Bronchial epithelial cell (primary cell): ENCODE measurements around the gene PPP6C. TPM values are rescaled to one million over a fixed set of nuclear protein-coding genes. Genes with fewer than 3 reads are reported as not detected.
"Not testable (repeated sequence)": the region's sequence is repeated elsewhere in the genome, so short reads cannot be mapped to it uniquely, and the experiment has no call there.

Source experiments
- DNase-seq: peaks from one replicate; pipeline ENCODE4 v3.0.0-alpha.2; 2010; ENCODE audit warnings: low read depth
- FAIRE-seq: peaks from 2 replicates; lab custom pipeline; 2011; peaks lifted over from hg19 to GRCh38; lab: Jason Lieb, UNC
- H3K27me3 ChIP-seq: 2 replicates; pipeline ENCODE4 v1.5.1; 2011; ENCODE audit warnings: low read length; ENCODE audit not compliant: control insufficient read depth, insufficient read depth
- H3K36me3 ChIP-seq: 2 replicates; pipeline ENCODE4 v1.5.1; 2011; ENCODE audit warnings: low read length; ENCODE audit not compliant: control insufficient read depth, insufficient read depth
- H3K4me3 ChIP-seq: 2 replicates; pipeline ENCODE4 v1.5.1; 2011; ENCODE audit warnings: mild to moderate bottlenecking, low read depth, low read length, control low read depth
- total RNA-seq: library from RNA; depleted of rRNA; stranded (reverse); fragments of >200 nt; gene quantifications from 2 replicates; pipeline ENCODE4 v1.2.1, GENCODE V29; 2014
- TF ChIP-seq, protein P1 (sequence below): IDR thresholded peaks from 2 replicates; pipeline ENCODE4 v1.5.1; 2011; ENCODE audit warnings: mild to moderate bottlenecking, moderate library complexity, low read length, control low read depth, inconsistent platforms; ENCODE audit not compliant: insufficient read depth, severe bottlenecking

The PPP6C gene
- total RNA-seq, 1 donor from 2014 or later = 10.5 TPM

DNA sequence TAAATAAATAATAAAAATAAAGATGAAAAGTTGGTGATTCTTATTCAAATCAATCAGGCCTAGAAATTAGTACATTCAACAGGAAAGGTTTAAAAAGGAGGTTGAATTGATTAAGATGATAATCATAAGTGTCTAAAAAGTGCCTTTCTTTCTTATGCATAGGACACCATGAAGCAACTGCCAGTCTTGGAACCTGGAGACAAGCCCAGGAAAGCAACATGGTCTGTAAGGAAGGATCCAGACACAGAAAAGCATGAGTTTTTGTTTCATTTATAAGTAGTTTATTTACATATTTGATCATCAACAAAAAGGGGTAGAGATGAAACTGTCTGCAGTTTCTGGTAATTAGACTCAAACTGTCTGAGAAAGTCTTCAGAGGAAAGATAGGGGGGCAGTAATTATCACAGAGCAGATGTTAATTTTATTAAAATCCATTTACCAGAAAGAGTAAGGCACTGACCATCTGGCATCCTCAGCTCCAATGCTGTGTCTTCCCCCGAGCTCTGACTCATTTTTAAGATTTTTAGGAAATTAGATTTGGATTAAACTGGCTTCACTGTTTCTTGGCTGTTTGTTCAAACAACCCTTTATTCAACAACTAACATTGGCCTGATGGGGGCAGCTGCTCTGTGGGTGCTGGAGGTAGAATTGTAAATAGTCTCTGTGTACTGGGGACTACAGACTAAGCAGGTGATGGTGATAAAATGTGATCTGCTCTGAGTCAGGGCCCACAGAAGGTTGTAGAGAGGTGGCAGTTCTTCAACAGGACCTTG, 13.4 kb upstream of the PPP6C start:
- Histone ChIP-seq H3K36me3 (peaks cover 5% of the 10 kb centered on the region), H3K4me3 (no peak overlapping the region), H3K27me3 (no peaks in the 10 kb centered on the region)
- FAIRE-seq (no peak), DNase-seq (no peak)
- TF ChIP-seq, protein P1, sequence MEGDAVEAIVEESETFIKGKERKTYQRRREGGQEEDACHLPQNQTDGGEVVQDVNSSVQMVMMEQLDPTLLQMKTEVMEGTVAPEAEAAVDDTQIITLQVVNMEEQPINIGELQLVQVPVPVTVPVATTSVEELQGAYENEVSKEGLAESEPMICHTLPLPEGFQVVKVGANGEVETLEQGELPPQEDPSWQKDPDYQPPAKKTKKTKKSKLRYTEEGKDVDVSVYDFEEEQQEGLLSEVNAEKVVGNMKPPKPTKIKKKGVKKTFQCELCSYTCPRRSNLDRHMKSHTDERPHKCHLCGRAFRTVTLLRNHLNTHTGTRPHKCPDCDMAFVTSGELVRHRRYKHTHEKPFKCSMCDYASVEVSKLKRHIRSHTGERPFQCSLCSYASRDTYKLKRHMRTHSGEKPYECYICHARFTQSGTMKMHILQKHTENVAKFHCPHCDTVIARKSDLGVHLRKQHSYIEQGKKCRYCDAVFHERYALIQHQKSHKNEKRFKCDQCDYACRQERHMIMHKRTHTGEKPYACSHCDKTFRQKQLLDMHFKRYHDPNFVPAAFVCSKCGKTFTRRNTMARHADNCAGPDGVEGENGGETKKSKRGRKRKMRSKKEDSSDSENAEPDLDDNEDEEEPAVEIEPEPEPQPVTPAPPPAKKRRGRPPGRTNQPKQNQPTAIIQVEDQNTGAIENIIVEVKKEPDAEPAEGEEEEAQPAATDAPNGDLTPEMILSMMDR = no peak

DNA sequence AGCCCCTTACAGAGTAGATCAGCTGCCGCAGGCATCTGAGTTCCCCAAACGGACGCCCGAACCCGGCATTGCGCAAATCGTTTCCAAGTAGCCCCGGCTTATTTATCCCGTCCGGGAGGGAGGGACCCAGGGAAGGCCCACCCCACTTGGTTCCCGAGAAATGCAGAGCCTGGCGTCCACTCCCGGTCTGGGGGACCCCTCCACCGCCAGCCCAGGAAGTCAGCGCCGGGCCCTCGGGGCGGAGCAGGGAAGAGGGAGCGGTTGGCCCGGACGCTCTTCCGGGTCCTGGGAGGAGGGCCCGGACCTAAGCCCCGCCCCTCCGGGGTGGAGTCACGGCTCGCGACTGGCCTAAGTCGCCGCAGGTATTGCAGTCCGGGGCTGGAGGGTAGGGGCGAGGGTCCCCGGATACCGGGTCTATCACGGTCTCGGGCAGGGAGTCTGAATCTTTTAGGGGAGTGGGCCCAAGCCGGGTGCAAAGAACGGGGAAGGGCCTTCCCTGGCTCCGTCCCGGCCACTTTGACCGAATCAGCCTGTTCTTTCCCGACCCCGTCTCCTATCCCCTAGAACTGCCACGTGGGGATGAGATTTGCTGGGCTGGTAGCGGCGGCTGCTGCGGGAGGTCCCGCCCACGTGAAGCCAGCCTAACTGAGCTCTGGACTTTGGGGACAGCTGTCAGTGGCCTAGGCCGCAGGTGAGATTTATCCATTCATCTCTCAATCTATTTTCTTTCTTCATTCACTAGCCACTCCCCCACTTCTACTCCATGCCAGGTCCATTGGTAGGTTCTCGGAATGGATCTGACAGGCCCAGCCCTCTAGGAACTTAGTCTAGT, 10.8 kb upstream of the PPP6C start, which contains the start of gene RABEPK:
Gene RABEPK (plus strand): TSS at position 327 of the 832 bp plus-strand sequence. CDS start 2,472 bp downstream, outside the sequence.
- TF ChIP-seq, protein P1 = no peak
- Histone ChIP-seq H3K36me3 (peaks cover 1% of the 10 kb centered on the region), H3K27me3 (no peaks in the 10 kb centered on the region), H3K4me3 (peak within 1 kb of the TSS; percentile 90)
- no peak for FAIRE-seq
- peak; percentile 84 for DNase-seq

DNA sequence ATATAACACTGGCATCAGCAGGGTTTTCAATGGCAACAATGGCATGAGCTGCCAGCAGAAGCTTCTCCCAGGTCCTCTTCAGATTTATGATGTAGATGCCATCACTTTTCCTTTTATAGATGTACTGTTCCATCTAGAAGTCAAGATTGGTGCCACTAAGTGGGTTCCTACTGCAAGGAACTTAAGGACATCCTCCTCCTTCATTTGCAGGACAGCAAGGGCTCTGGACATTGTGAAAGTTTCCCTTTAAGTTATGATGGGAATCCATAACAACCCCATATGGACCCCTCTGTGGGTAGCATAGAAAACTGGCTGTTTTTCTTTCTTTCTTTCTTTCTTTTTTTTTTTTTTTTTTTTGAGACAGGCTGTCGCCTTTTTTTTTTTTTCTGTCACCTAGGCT, 6.0 kb upstream of the PPP6C start:
- not testable (repeated sequence) for H3K36me3 ChIP-seq, FAIRE-seq, DNase-seq, H3K4me3 ChIP-seq, H3K27me3 ChIP-seq

DNA sequence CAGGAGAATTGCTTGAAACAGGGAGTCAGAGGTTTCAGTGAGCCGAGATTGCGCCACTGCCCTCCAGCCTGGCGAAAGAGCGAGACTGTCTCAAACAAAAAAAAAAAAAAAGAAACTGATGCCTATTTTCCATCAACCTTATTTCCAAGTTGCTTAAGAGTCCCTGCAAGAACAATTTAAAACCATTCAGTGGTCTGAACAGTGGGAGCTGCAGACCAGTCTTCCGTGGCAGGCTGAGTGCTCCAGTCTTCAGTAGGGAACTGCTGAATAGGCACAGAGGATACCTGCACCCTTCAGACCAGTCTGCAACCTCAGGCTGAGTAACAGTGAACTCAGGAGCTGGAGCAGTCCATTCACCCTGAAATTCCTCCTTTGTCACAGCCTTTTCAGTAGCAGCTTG, 4.9 kb upstream of the PPP6C start:
- H3K36me3 ChIP-seq, H3K27me3 ChIP-seq, DNase-seq, H3K4me3 ChIP-seq, FAIRE-seq: not testable (repeated sequence)

DNA sequence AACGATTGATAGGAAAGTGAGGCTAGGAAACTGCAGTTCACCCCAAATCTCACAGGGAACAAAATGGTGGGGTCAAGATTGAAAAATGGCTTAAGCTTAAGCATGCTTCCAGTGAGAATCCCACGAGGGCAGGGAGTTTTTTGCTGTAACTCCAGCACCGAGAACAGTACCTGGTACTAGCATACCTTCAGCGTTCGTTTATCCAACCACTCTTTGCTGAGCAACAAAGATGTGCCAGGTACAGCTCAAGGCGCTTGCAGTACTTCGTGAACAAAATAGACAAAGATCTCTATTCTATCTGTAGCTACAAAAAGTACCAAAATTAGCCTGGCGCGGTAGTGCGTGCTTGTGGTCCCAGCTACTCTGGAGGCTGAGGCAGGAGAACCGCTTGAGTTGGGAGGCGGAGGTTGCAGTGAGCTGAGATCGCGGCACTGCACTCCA, 778 bp upstream of the PPP6C start:
- no peak for DNase-seq
- Histone ChIP-seq H3K27me3 (no peaks in the 10 kb centered on the region), H3K4me3 (peak overlapping the region; percentile 99), H3K36me3 (no peaks in the 10 kb centered on the region)
- no peak for FAIRE-seq
- TF ChIP-seq, protein P1 = no peak

DNA sequence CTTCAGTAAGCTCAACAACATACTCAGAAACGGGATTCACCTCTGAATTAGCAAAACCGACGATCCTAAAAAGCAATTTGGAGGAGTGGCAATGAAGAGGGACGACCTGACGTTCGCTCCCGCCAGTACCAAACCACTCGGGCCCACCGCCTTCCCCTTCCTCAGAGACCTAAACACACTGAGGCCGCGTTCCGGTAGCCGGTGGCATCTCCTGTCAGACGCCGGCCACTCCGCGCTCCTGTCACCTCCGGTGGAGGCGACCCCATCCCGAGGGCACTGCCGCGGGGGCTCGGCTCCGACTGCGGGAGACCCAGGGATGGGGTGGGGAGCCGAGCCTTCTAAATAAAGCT, 617 bp downstream of the PPP6C start:
- Histone ChIP-seq H3K4me3 (peak overlapping the region; percentile 99), H3K27me3 (no peaks in the 10 kb centered on the region), H3K36me3 (no peaks in the 10 kb centered on the region)
- FAIRE-seq (no peak), DNase-seq (no peak)
- TF ChIP-seq, protein P1 = no peak
